CD1c-positive myeloid dendritic cell (primary cell): ENCODE measurements around the gene SOHLH1.
A peak's percentile ranks its signal among the peaks of the same experiment; 100 is the strongest.

Source experiments
- DNase-seq: peaks from one replicate; pipeline ENCODE4 v3.0.0-alpha.2; 2016; ENCODE audit errors: extremely low spot score

Gene SOHLH1

DNA sequence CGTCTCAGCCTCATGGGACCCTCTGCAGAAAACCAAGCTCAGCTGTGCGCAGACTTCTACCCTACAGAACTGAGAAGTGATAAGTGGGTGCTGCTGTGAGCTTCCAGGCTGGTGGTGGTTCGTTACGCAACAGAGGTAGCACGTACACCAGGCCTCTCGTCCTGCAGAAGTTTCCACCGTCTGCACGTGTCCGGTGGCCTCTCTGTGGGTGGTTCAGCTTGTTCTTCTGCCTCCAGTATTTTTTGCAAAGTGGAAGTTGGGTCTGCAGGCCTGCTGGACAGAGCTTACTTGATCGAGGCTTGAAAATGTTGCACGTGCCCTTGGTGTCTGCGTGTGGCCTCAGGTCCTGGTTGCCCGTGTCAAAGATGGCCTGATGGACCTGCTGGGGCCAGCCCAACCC, 30.2 kb upstream of the SOHLH1 start:
- DNase-seq: no peak

DNA sequence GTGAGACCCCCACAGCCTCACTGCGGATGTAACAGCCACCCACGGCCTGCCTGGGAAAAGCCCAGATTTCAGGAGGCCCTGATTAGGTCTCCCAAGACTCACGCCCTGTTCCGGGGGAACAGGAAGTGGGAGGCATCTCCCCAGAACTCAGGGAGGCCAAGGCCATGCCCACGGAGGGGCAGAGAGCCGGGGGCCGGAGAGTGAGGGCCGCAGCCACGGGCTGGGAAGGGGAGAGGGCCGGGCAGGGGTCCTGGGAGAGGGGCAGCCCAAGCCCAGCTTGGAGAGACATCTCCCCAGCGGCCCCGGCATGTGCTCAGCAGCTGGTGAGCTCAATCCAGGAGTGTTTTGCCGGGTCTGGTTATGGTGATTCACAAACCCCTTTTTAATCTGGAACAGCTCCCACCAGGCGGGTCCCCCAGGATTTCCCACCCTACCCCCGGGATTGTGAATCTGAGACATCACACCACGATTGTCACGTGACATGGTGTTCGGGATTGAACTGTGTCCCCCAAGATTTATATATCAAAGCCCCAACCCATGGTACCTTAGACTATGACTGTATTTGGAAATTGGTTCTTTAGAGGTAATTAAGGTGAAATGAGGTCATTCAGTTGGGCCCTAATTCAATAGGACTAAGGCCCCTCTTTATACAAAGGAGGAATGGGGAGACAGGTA, 29.3 kb upstream of the SOHLH1 start:
- DNase-seq: no peak

DNA sequence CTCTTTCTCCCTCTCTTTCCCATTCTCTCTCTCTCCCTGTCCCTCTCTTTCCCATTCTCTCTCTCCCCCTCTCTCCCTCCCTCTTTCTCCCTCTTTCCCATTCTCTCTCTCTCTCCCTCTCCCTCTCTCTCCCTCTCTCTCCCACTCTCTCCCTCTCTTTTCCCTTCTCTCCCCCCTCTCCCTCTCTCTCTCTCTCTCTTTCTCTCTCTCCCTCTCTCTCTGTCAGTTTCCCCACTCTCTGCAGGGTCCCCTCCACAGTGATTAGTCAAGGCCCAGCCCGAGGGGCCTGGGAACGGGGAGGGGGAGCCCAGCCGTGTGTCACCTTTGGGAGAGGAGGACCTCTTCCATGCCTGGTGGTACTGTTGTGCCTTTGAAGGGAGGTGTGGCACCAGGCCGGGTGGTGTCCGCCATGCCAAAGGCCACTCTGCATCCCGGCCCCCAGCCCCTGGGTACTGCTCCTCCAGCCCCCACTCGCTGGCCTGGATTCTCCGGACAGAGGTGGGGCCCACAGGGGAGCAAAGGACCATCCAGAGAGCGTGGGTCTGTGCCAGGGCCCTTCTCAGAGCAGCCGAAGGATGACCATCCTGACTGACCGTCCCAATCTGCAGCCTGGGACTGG, 28.1 kb upstream of the SOHLH1 start:
- no peak for DNase-seq

DNA sequence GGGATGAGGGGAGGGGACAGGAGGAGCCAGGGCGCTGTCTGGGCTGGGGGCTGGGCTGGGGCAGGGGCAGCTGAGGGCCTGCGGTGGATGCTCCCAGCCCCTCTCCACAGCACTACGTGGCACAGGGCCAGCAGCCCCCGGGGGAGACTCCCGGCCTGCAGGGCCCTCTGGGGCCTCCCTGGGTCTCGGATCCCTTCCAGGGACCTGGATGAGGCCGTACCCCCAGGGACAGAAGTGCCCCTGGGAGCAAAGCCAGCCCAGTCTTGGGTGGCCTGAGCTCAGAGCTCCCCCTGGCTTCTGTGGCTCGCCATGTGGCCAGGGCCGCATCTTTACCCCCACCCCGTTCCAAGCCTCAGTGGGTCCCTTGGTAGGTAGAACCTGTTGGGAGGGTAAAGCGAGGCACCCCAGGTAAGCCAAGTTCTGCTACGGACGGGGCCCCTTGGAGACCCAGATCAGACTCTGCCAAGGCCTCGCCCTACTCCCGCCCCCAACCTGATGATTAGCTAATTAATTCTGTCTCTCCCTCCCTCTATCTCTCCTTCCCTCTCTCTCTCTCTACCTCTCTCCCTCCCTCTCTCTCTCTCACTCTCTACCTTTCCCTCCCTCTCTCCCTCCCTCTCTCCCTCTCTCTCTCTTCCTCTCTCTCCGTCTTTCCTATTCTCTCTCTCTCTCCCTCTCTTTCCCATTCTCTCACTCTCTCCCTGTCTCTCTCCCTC, 27.0 kb upstream of the SOHLH1 start:
- DNase-seq: no peak

DNA sequence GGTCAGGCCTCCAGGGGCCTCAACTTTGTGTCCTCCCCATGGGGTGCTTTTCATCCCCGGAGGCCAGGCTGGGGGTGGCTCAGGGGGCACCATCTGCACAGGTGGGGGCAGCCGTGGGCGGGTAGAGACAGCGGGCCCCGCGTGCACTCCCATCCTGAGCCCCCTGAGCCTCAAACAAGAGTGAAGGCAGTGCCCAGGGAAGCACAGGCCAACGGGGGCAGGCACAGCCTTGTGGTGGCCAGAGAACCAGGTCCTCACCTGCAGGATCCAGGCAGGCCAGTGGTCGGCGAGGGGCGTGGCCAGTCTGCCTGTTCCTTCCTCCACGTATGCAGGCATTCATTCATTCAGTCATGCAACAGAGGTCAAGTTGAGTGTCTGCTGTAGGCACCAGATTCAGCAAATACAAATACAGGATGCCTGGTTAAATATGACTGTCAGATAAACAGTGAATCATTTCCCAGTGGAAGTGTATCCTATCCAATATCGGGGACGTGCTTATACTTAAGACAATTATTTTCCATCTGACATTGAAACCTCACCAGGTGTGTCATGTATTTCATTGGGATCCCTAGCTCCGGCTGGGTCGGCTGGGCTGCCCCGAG, 25.0 kb upstream of the SOHLH1 start:
- DNase-seq: no peak

DNA sequence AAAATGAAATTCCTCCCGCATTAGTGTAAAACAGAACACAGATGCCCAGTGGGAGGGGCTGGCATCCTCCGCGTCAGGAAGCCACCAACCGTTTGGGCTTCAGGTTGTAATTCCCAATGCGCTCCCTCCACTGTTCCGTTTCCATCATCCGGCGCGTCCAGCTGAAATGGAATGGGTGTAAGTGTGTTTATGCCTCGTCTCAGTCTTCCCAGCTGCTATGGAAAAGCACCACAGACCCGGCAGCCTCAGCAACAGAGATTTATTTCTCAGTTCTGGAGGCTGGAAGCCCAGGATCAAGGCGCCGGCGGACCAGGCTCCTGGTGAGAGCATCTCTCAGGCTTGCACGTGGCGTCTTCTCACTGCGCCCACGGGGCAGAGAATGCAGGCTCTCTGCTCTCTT, 23.1 kb upstream of the SOHLH1 start:
- DNase-seq: no peak

DNA sequence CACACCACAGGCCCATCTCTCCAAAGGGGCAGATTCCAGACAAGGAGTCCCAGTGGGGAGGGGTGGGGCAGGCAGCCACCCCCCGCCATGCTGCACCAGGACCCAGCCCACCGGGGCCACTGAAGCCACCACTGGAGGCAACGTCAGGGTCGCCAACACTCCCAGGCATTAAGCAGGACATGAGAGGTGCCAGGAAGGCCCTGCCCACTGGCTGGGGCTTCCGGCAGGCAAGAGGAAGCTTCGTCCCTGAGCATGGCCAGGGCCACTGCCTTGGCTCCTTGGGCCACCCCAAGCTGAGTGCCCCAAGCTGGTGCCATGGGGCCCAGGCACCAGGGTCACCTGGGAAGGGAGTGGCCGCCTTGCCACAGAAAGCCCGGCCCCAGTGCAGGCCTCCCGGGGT, 20.2 kb upstream of the SOHLH1 start:
- DNase-seq: no peak

DNA sequence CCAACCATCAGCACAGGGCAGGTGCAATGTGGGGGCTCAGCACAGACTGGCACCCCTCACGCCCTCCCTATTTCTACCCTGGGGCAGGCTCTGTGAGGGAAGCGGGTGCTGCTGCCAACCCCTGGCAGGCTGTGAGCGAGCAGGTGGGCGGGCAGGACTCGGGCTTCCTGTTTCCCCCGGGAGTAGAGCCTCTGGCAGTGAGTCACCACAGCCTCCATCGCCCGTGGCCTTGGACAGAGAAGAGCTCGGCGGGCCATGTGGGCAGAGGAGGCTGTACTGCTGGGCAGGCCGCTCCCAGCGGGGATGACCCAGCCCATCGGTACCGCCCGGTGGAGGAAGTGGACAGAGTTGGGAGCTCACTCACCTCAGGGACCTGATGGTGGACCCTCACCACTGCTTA, 19.3 kb upstream of the SOHLH1 start:
- peak; percentile 59 for DNase-seq

DNA sequence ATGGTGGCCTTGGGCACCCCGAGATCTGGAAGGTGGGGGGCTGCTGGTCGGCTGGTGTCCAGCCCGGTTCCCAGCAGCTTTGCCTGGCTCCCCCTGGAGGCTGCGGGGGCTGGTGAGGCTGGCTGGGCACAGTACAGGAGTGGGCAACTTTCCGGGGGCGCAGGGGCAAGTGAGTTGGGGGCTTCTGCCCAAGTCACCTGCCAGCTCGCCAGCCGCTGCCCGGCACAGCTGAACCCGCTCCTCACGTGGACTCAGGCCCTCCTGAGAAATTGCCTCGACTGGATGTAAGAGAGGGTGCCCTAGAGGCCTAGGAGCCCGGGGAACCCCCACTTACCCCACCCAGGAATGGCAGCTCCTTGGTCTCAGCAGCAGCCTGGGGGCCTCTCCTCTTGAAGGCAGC, 18.1 kb upstream of the SOHLH1 start:
- no peak for DNase-seq

DNA sequence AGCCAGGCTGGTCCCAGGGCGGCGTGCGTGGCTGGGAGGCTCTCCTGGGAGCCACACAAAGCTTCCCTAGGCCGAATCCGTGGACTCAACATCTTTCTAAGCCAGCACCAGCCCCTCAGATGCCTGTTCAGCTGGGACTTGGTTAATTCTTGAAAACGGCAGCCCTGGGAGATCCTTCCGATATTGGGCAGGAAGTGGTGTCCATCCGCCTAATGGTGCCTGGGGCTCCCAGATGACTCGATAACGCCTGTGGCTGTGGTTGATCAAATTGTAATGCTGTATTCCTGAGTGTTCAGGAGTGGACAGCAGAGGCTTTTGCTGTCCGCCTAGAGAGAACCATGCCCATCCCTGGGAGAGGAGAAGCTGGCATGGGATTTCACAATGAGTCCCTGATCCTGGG, 16.8 kb upstream of the SOHLH1 start:
- DNase-seq: no peak

DNA sequence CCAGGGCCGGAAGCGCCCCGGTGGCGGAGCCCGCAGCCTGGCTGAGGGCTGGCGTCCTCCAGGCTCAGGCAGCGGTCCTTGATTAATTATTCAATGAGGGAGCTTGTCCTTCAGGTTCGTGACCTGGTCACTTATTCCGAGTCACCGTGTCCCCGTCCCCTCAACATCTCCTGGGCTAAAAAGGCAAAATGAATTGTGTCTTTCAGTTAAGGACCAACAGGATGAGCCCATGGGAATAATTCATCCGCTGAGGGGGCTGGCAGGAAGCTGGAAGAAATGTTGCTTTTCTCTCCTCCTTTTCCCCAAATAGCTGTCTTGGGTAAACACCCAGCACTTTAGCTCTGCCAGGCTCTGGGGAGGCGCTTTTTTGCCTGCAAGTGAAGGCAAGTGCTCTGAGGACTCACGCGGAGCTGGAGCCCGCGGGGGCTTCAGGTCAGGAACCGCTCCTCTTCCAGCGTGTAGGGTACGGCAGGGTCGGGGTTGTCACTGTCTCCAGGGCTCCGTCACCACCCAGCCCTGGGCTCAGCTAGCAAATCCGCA, 15.8 kb upstream of the SOHLH1 start:
- no peak for DNase-seq

DNA sequence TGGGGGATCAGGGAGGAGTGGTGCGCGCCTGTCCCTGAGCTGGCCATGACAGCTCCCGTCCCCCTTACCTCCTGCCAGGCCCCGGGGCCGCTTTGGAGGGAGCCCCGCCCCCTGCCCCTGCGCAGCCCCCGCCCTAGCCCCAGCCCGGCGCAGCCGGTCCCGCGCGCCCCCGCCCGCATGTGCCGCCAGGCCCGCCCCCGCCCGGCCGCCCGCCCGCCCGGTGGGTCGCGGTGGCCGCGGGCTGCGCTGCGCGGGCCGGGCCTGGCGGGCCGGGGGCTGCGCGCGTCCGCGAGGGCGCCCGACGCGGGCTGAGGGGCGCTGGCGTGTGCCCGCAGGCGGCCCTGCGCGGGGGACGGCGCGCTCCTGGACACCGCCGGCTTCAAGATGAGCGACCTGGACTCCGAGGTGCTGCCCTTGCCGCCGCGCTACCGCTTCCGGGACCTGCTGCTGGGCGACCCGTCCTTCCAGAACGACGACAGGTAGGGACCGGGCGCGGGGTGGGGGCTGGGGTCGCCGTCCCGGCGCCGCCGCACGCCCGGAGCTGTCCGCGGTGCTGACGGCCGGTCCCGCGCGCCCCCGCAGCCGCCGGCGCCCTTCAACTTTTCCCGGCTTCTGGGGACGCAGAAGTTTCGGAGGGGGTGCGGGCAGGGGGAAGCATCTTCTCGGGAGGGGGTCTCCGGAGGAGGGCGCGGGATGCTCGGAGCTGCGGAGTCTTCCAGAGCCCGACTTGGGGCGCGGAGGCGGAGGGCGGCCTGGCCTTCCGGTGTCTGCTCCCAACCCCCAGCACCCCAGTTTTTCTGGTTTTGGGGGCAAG, 15.2 kb upstream of the SOHLH1 start:
- no peak for DNase-seq

DNA sequence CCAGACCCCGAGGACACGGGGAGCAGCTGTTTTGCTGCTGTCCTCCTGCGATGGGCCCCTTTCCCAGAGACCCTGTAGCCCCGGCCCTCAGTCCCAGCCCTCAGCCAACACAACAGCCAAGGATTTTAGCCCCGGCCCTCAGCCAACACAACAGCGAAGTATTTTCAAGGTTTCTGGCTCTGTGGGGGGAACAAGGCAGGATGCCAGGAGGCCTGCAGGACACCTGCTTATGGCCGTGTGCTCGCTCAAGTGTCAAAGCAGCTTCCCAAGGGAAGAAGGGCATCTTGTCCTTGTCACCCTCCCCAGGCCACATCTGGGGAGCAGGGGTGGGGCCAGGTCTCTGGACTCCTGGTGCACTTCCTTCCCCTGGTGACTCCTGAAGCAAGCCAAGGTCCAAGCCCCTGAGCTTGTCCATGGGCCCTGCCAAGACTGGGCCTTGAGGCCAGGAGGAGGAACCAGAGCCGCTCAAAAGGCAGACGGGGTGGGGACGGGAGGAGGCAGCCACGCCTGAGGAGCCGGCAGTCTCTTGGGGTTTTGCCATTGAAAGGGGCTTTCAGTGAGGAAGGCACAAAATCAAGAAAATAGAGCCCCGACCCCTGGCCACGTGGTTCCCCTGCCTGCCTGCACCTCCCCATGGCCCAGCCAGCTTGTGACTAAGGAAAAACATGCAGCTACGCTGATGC, 13.5 kb upstream of the SOHLH1 start:
- DNase-seq: no peak

DNA sequence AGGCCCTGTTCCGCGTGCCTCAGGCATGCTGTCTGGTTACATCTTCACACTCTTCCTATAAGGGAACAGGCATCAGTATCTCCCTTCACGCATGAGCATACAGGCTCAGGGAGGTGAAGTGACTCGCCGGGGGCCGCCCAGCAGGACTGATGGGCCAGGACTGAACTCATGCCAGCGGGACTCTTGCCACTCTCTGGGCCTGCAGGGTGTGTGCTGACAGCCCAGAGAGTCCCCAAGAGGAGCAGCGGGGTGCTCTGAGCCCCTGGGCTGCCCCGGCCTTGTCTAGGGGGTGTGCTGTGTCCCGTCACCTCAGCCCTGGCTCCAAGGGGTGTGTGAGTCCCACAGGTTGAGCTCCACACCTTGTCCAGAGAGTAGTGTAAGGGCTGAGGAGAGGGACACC, 12.6 kb upstream of the SOHLH1 start:
- DNase-seq: no peak

DNA sequence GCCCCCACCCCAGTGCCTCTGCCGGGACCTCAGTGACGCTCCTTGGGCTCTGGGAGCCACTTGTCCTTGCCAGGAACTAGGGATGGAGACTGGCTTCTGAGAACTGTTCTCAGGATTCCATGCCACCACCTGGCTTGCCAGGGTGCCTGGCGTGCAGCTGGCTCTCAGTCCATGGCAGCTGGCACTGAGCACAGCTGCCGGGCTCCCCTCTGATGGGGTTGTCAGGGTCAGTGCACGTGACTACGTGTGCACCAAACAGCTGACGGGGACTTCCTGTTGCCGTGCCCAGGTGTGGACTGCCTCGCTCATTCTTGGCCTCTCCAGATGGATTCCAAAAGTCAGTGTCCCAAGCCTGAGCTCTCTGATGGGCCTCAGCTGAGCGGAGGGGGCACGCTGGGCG, 12.1 kb upstream of the SOHLH1 start:
- DNase-seq: no peak

DNA sequence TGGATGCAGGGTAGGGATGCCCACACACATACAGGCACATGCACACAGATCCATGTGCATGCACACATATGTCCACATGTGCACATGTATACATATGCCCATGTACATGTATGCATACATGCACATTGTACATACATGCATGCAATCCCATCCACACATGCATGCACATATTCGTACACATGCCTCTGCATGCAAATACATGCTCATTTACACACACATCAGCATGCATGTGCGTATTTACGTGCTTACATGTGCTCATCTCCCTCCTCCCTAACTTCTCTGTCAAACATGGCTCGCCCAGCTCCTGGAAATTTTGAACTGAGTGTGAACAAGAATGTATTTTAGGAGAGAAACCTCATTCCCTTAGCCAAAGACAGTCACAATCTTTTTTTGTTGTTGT, 8.9 kb upstream of the SOHLH1 start:
- no peak for DNase-seq

DNA sequence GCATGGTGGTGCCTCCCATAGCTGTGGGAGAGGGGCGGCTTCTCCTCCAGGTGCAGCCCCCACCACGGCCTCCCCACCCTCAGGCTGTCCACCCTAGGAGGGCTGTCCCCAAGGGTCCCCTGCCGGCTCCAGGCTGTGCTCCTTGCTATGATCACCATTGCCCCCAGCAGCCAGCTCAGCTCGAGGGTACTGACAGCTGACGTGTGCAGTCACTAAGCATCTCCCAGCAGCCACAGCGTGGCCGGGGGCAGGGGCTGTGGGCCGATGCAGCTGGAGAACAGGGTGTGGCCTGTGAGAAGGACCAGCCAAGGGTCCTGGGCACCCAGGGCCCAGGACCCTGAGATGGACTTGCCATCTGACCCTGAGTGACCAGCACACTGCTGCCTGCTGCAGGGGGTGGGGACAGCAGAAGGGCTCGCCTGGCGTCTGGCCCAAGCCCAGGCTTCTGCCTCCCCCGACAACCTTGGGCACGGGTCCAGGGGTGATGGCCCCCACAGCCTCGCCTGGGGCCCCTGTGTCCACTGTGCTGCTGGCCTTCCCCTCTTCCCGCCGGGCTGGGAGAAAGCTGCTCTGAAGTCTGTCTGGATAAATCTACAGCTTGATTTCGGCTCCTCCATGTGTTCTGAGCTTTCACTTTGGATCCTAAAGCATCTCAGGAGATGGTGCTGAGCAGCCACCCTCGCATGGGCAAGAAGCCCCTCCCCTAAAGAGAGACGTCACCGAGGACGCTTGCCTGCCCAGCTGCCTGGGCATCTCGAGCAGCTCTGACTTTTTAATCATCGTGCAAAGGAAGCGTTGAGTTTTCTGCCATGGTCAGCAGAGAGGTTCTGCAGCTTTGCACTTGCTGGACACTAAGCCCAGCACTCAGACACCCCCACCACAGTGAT, 8.2 kb upstream of the SOHLH1 start:
- no peak for DNase-seq

DNA sequence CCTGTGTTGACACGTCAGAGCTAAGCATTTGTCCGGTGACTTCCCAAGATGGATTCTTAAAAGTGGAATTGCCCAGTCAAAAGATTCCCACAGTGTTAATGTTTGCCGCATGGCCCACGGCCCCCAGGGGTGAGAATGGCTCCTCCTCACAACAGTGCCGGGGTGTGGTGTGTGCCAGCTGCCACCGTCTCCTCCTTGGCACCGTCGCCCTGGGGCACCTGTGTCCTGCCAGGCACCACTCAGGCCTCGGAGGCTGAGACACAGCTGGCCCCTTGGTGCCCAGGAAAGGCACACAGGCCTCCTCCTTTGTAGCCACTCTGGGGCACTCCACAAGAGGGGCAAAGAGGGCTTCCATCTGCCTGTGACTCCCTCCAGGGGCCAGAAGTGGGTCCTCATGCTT, 7.0 kb upstream of the SOHLH1 start:
- DNase-seq: no peak

DNA sequence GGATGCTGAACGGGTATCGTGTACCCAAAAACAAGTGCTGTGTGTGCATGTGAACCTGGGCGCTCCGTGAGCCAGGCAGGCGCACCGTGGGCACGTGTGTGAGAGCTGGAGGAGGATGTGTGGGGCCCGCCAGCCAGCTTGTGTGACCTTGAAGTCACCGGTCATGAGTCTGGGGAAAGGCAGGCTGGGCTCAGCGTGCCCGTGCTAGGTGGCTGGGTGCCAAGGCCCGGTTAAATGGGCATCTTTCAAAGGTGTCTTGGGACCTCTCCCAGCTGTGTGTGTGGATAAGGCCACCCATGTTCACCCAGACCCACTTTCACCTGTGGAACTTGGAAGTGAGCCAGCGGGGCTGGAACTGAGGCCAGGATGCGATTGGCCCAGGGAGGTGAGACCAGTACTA, 6.1 kb upstream of the SOHLH1 start:
- DNase-seq: no peak

DNA sequence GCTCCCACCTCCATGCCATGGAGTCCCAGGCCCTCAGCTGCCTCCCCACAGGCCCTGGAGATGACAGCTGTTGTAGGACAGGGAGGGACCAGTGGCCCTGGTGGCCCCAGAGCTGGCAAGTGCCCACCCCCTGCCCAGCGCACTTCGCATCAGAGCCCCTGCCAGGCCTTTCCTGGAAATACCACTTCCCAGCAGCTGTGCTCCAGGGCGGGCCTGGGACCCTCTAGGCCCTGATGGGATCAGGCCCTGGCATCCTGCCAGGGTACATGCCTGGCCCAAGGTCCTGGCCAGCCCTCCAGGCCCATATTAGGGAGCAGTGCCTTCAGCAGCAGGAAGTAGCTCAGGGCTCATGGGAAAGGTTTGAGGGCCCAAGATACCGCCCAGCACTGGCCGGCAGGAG, 5.2 kb upstream of the SOHLH1 start:
- no peak for DNase-seq
